Hindlimb muscle (tissue), 1 donor: Measurements from ENCODE around the gene PSMF1. TPM values are rescaled to one million over a fixed set of nuclear protein-coding genes. Genes with fewer than 3 reads are reported as not detected.

Source experiments
- DNase-seq: peaks from one replicate; pipeline ENCODE4 v3.0.0-alpha.2; 2013
- polyA plus RNA-seq: library from polyadenylated mRNA; unstranded; fragments of 120-200 nt; gene quantifications from one replicate; pipeline ENCODE4 v1.2.1, GENCODE V29; 2013; ENCODE audit not compliant: insufficient read length

PSMF1 gene
- polyA plus RNA-seq, 1 donor, result 116 TPM

- DNase-seq, result no peak
These were observed 72.4 kb downstream of the PSMF1 start for GRCh38 chr20:1190847-1191246.

DNA sequence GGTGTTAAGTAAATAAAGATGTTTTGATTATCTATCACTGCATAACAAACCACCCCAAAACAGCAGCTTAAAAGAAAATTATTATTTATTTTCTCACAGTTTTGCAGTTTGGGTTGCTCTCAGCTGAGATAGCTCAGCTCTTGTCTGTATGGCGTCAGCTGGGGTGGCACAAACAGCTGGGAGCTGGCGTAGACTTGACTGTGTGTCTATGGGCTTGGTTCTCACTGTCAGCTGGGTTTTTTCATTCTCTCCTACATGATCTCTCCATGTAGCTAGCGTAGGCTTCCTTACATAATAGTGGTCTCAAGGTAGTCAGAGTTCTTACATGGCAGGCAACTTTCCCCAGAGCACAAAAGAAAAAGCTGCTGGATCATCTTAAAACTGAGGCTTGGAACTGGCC lies 72.9 kb downstream of the PSMF1 start:
- no peak for DNase-seq

GRCh38 chr20:1195226-1195625 lies 76.8 kb downstream of the PSMF1 start:
- no peak for DNase-seq

DNA sequence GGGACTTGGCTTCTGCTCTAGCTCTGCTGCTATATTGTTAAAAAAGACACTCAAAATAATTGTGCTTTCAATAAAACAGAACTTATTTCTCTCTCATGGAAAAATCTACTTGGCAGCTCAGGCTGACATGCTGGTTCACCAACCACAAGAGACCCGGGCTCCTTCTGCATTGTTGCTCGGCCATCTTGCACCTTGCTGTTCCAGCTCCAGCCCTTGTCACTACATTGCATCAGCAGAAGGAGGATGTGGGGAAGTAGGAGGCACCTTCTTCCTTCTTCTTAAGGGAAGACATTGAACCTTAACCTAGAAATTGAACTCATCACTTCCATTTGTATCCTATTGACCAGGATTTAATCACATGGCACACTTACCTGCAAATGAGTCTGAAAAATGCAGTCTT lies 78.2 kb downstream of the PSMF1 start:
- no peak for DNase-seq

DNA sequence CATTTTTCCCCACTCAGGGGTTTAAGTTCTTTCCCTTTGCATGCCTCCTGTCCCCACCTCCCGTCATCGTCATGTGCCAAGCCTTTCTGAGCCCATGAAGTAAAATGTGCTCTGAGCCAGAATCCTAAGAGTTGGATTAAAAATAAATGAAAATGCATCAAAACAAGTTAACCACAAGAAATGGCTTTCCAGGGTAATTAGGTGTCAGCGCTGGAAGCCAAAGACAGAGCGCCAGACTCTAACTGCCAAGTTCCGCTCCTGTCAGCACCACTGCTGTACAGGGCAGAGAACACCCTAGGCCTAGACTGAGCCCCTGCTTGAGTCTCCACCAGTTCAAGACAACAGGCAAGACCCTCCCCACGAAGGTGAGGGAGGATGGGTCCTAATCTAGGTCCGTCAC lies 79.4 kb downstream of the PSMF1 start:
- no peak for DNase-seq

GRCh38 chr20:1198751-1199150 lies 80.3 kb downstream of the PSMF1 start:
- DNase-seq, result no peak

DNA sequence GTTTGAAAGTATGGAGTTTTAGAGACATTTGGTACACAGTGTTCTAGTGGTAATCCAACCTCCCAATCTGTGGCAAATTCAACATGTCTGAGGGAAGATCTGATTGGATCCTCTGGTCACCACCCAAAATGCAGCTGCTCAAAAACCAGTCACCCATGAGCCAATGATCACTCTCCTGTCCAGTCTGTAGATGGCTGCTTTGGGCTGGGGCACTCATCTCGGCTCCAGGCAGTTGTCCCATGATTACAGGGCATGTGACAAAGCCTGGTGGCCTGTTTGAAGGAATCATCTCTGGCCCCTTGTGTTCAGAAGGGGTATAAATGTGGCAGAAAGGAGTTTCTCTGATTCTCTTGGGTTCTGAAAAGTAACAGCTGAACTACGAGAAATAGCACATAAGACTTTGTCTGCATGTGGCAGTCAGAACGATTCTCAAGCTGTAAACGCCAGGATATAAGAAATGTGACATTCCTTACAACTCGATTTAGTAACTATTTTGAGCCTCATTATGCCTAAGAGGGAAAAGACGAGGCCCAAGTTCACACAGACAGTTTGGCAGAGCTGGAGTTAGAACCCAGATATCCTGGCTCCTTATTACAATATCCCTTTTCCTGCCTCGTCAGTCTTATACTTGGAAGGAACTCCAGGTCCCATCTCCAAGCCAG lies 80.9 kb downstream of the PSMF1 start:
- no peak for DNase-seq

- DNase-seq, result no peak
These were observed 81.6 kb downstream of the PSMF1 start for GRCh38 chr20:1199964-1200363.

- no peak for DNase-seq
These were observed 84.5 kb downstream of the PSMF1 start, which contains the start of gene C20orf202 for GRCh38 chr20:1202762-1203504. Gene C20orf202, plus strand, starts transcription at chr20:1203454. Its CDS starts 132 bp downstream, at chr20:1203586.

DNA sequence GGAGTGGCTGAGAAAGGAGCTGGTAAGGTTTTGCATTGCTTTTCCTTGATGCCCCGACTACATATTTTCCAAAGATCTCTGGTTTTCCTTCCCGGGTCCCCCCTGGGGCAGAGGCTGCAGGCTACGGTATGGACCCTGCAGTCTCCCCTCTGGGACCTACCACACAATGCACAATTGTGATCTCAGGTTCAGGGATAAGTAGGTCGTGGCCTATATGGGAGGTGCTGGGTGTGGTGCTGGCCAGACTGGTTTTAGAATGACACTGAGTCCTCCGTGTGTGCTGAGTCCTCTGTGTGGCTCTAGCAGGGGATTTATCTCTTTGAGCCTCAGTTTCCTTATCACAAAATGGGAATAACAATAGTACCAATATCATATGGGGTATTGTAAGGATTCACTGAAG lies 85.2 kb downstream of the PSMF1 start:
- no peak for DNase-seq

GRCh38 chr20:1204113-1204512 lies 85.7 kb downstream of the PSMF1 start:
- DNase-seq, result no peak

- no peak for DNase-seq
These were observed 86.2 kb downstream of the PSMF1 start for GRCh38 chr20:1204576-1204975.

DNA sequence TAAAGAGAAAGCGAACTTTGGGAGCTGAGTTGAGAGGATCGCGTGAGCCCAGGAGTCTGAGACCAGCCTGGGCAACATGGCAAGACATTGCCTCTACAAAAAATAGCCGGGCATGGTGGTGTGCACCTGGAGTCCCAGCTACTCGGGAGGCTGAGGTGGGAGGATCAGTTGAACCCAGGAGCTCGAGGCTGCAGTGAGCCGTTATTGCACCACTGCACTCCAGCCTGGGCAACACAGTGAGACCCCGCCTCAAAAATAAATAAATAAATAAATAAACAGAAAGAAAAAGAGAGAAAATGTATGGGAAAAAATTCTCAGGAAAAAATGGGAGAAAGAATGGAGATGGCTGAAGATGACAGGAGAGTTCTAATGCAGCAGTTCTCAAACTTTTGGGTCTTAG lies 87.4 kb downstream of the PSMF1 start:
- no peak for DNase-seq

DNA sequence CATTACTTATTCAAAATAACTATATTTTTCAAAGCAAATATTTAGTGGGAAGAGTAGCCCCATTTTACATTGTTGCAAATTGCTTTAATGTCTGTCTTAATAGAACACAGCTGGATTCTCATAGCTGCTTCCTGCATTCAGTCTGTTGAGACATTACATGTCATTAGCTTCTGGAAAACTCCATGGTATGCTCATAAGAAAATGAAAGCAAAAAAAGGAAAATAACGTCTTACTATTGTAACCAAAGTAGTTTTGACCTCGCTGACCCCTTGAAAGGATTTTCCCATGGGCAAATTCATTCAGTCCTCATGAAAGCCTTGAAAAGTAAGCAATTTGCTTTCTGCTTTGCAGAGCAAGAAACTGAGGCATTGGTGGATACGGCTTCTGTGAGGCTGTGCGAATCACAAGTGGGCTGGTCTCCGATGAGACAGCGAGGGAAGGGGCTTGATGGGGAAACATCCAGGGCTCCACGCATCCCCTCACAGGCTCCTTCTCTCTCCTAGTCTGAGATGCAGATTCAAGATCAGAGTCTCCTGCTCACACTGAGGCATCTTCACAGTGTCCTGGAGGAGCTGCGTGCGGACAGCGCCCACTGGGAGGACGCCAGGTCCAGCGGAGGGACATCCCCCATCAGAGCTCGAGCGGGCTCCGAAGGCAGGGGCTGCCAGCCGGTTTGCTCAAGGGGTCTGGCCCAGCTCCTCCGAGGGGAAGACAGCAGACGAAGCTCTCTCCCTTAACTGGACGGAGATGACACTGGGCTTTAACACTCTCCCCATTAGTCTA lies 88.2 kb downstream of the PSMF1 start:
- no peak for DNase-seq

DNA sequence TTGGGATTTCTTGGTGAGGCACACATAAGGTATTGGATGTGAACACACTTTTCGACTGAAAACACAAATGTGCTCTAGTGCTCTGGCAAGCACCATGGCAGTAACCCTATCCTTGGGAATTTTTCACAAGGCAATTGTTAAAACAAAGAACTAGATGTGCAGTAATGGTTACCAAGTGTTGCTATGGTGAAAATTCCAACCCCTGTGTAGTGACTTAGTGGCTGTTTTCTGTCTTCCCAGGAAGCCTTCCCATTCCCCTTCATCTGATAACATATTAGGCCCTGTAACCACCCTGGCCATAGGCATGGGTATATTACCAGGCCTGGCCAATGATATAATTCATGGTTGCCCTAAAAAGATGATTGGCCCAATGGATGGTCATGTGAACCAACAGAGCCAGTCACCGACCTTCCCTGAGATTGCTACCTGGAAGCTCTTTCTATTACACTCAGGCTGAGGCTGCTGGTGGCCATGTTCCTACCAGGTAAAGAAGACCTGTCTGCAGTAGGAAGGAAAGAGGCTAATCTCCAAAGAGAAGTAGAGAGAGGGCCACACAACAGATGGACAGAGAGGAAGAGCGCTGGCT lies 89.0 kb downstream of the PSMF1 start:
- DNase-seq, result no peak

DNA sequence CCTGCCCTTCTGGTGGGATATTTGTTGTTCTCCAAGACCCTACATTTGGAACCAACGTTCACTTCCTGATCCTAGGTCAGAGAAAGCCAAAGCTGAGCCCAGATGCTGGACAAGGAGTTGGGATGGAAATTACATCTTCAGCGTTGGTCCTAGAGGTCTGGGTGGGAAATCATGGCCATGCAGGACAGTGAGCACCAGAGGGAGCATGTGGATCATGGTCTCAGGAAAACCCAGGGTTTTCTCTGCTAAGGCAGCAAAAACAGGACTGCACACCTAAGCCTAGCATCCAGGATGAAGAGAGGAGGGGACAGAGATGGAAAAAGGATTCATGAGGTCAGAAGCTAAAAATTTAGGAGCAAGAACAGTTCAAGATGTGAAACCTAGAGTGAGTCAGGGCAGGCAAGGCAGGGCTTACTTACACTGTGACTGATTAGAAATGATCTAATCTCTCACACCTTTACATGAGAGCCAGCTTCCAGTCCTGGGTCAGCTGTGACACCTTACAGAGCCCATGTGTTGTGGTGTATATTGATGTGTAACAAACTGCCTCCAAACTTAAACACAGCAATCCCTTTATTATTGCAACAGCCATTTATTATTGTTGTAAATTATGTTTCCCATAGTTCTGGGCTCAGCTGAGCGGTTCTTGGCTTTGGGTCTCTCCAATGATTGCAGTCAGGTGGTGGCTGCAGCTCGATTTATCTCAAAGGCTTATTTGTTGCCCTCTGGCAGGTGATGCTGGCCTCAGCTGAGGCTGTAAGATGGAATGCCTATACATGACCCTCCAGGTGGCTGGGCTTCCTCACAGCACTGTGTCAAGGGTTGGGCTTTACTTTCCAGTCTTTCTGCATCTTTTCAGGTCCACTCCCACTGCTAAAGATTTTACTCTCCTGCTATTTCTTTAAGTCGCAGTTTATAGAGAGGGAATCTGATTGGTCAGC lies 91.3 kb downstream of the PSMF1 start:
- DNase-seq, result no peak

DNA sequence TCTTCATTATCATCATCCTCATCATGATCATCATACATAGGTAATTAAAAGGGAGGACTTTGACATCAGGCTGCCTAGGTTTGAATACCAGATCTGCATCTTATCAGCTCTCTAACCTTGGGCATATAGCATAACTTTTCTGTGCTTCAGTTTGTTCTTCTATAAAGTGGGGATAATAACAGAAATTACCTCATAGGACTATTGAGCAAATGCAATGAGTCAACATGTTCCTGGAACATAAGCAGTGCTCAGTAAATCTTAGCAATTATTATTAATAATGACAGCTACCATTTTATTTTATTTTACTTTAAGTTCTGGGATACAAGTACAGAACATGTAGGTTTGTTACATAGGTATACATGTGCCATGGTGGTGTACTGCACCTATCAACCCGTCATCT lies 92.1 kb downstream of the PSMF1 start:
- no peak for DNase-seq

DNA sequence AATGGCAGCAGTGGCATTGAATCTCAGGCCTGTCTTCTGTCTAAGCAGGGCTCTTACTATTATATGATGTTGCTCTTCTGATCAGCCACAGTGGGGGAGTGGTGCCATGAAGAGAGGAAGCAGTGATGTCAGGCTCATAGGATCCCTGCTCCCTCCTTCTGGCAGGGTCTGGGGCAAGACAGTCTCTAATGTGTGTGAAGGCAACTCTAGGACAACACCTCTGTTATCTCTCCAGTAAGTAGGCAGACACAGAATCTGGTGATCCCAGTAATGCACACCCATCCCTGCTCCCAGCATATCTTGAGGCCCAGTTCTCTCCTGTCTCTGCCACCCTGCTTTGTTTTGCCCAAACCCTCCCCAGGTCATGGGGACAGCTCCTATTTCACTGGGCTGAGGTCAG lies 93.6 kb downstream of the PSMF1 start:
- no peak for DNase-seq

DNA sequence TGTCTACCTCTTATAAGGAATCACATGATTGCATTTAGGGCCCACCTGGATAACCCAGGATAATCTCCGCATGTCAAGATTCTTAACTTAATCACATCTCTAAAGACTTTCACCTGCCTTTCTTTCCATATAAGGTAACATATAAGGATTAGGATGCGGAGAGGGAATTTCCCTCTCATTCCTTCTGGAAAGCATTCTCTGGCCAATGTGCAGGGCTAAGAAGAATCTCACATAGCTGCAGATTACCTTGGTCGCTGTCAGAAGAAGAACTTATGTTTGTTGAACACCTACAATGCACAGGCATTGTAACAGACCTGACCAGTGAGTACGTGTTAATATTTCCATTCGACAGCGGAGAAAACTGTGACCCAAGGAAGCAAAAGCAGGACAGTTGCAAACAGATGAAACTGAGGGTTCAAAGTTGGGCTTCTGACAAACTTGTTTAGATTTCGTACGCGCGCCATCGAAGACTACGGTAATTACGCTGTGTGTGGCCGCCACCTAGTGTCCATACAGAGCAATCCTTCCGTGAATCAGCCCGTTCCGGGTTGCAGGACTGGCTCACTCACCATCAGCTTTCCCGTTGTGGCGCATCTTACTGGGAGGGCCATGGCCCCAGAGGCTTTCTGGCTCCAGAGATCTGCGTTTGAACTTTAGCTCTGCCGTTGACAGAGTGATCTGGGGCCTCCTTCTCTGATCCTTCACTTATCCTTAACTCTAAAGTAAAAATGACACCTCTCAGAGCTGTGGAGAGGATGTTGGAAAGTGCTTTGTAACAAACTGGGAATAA lies 94.4 kb downstream of the PSMF1 start:
- DNase-seq, result peak; percentile 59

DNA sequence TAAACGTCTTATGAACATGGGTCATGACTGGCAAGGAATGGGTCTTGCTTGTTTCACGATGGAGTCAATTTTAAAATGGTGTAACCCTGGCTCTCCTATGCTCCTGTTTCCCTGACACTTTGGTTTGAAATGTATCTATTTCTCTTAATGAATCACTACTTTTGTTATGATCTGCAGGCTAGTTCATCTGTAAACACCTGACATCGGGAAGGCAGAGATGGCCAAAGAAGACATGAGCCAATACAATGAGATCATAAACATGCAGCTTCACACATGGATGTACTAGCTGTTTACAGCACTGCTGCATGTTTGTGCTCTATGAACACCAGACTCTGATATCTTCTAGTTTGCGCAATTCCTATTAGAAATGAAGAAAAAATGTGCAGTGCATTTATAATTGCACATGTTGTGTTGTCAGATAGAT lies 96.4 kb downstream of the PSMF1 start:
- no peak for DNase-seq
